HCT116 (cell line): ENCODE data around the gene PTPN1. TPM values are rescaled to one million over a fixed set of nuclear protein-coding genes. Genes with fewer than 3 reads are reported as not detected.
A peak's percentile ranks its signal among the peaks of the same experiment; 100 is the strongest.

ENCODE experiments used
- ATAC-seq: fragments of 200-7000 bp; cut with Tn5 transposase; 2 replicates; pipeline ENCODE4 v1.9.1; 2020; ENCODE audit warnings: mild to moderate bottlenecking, moderate library complexity
- BruUV-seq: library from RNA; stranded (reverse); fragments of 400-500 nt; replicated peaks from 2 replicates; lab custom pipeline; 2021; lab: Mats Ljungman, UMichigan
- CTCF ChIA-PET: fragments of 300-600 bp; sonication (Branson Sonifier 250); formaldehyde crosslinking; loops from one replicate; lab custom pipeline; 2021; ENCODE audit warnings: antibody characterized with exemption; lab: Charles Lee
- POLR2A ChIA-PET: fragments of 300-600, 350-600 bp; sonication (Branson Sonifier 250); formaldehyde crosslinking; loops from one replicate; lab custom pipeline; 2021; ENCODE audit warnings: antibody characterized with exemption; lab: Charles Lee
- RAD21 ChIA-PET, 2 experiments: fragments of 300-600 bp; sonication (Branson Sonifier 250); formaldehyde crosslinking; loops; one replicate each; lab custom pipeline; 2023; ENCODE audit warnings: low total read pairs in 2 of 2; ENCODE audit not compliant: uncharacterized antibody in 2 of 2, unreplicated experiment in 2 of 2, low non-redundant PET in 1 of 2; lab: Charles Lee
- DNase-seq: peaks from one replicate; pipeline ENCODE4 v3.0.0-alpha.2; 2010; ENCODE audit warnings: low read depth, low spot score
- H2AFZ ChIP-seq: fragments of 200-600 bp; shearing (Covaris generic), sonication (generic); 2 replicates; pipeline ENCODE4 v1.6.1; 2017; ENCODE audit warnings: low read depth, mixed run types, mixed read lengths, antibody characterized with exemption, low read length; ENCODE audit not compliant: poor library complexity, severe bottlenecking
- H3K27ac ChIP-seq: 2 replicates; pipeline ENCODE4 v1.5.1; 2012; ENCODE audit warnings: low read depth, low read length
- H3K27me3 ChIP-seq: fragments of 200-600 bp; sonication (generic); 2 replicates; pipeline ENCODE4 v1.6.1; 2016; ENCODE audit warnings: mixed run types, low read length, mixed read lengths; ENCODE audit not compliant: insufficient read depth
- H3K36me3 ChIP-seq, 2 experiments: fragments of 200-500 bp in 1 of 2; fragments of 200-600 bp in 1 of 2; sonication (Bioruptor generic) in 1 of 2; sonication (generic) in 1 of 2; 2 replicates each; pipeline versions ENCODE4 v1.5.1 to v1.6.1; 2014 to 2016; ENCODE audit warnings: low read length in 2 of 2, inconsistent platforms in 1 of 2, mixed read lengths in 1 of 2, mixed run types in 1 of 2; ENCODE audit not compliant: insufficient read depth in 2 of 2, control insufficient read depth in 1 of 2
- H3K4me1 ChIP-seq, 2 experiments: fragments of 200-600 bp in 1 of 2; sonication (generic) in 1 of 2; 2 replicates each; pipeline versions ENCODE4 v1.5.1 to v1.6.1; 2012 to 2017; ENCODE audit warnings: low read length in 2 of 2, inconsistent platforms in 1 of 2, mild to moderate bottlenecking in 1 of 2, mixed read lengths in 1 of 2, mixed run types in 1 of 2, moderate library complexity in 1 of 2; ENCODE audit not compliant: insufficient read depth in 2 of 2, control insufficient read depth in 1 of 2
- H3K4me2 ChIP-seq: fragments of 200-600 bp; sonication (generic); 2 replicates; pipeline ENCODE4 v1.6.1; 2017; ENCODE audit warnings: mixed run types, low read length, mixed read lengths
- H3K4me3 ChIP-seq, 2 experiments: fragments of 200-600 bp in 1 of 2; sonication (generic) in 1 of 2; replicated peaks in 1 of 2; 2 replicates each; pipeline ENCODE4 v1.5.1; 2011 to 2016; ENCODE audit warnings: low read length in 2 of 2, control low read depth in 1 of 2, low read depth in 1 of 2, mild to moderate bottlenecking in 1 of 2, mixed read lengths in 1 of 2, mixed run types in 1 of 2
- H3K79me2 ChIP-seq: fragments of 200-600 bp; sonication (generic); 2 replicates; pipeline ENCODE4 v1.6.1; 2017; ENCODE audit warnings: mild to moderate bottlenecking, mixed run types, low read length, moderate library complexity, mixed read lengths; ENCODE audit not compliant: insufficient read depth
- H3K9ac ChIP-seq: fragments of 200-600 bp; sonication (generic); 2 replicates; pipeline ENCODE4 v1.6.1; 2016; ENCODE audit warnings: low read length, mixed read lengths
- H3K9me2 ChIP-seq: fragments of 200-600 bp; sonication (generic), shearing (Covaris generic); 2 replicates; pipeline ENCODE4 v1.6.1; 2017; ENCODE audit warnings: mixed run types, mild to moderate bottlenecking, moderate library complexity; ENCODE audit not compliant: insufficient read depth
- H3K9me3 ChIP-seq, 2 experiments: fragments of 200-500 bp in 1 of 2; fragments of 200-600 bp in 1 of 2; sonication (Bioruptor generic) in 1 of 2; sonication (generic) in 1 of 2; 2 replicates each; pipeline ENCODE4 v1.6.1; 2014 to 2017; ENCODE audit warnings: low read length in 2 of 2, mixed read lengths in 2 of 2, inconsistent platforms in 1 of 2, low read depth in 1 of 2, mild to moderate bottlenecking in 1 of 2, mixed run types in 1 of 2, moderate library complexity in 1 of 2; ENCODE audit not compliant: control insufficient read depth in 1 of 2, insufficient read depth in 1 of 2
- H4K20me1 ChIP-seq: fragments of 200-600 bp; sonication (generic), shearing (Covaris generic); 2 replicates; pipeline ENCODE4 v1.6.1; 2017; ENCODE audit warnings: mixed run types, mild to moderate bottlenecking, moderate library complexity; ENCODE audit not compliant: insufficient read depth
- CBX3 ChIP-seq: IDR thresholded peaks from 2 replicates; pipeline ENCODE4 v1.6.1; 2012; ENCODE audit warnings: low read depth
- CEBPB ChIP-seq: IDR thresholded peaks from 2 replicates; pipeline ENCODE4 v1.6.1; 2012; ENCODE audit warnings: low read depth
- ELF1 ChIP-seq: IDR thresholded peaks from 2 replicates; pipeline ENCODE4 v1.6.1; 2012; ENCODE audit warnings: low read depth, borderline replicate concordance
- EZH2phosphoT487 ChIP-seq: fragments of 200-600 bp; IDR thresholded peaks from 2 replicates; pipeline ENCODE4 v1.6.1; 2018; ENCODE audit warnings: antibody characterized with exemption, borderline replicate concordance
- FOSL1 ChIP-seq: IDR thresholded peaks from 2 replicates; pipeline ENCODE4 v1.6.1; 2012; ENCODE audit warnings: low read depth
- JUND ChIP-seq: IDR thresholded peaks from 2 replicates; pipeline ENCODE4 v1.6.1; 2012
- POLR2A ChIP-seq: IDR thresholded peaks from 2 replicates; pipeline ENCODE4 v1.7.0; 2011; ENCODE audit warnings: borderline replicate concordance; ENCODE audit not compliant: insufficient read depth, insufficient read length; ENCODE audit errors: extremely low read depth
- POLR2AphosphoS5 ChIP-seq: IDR thresholded peaks from 2 replicates; pipeline ENCODE4 v1.6.1; 2011; ENCODE audit warnings: mild to moderate bottlenecking, low read depth, low read length, moderate library complexity
- RAD21 ChIP-seq: IDR thresholded peaks from 2 replicates; pipeline ENCODE4 v1.6.1; 2012; ENCODE audit warnings: low read depth, mild to moderate bottlenecking
- REST ChIP-seq: IDR thresholded peaks from 2 replicates; pipeline ENCODE4 v1.6.1; 2012; ENCODE audit warnings: low read depth
- SIN3A ChIP-seq: IDR thresholded peaks from 2 replicates; pipeline ENCODE4 v1.6.1; 2012; ENCODE audit warnings: low read depth
- SP1 ChIP-seq: IDR thresholded peaks from 2 replicates; pipeline ENCODE4 v1.6.1; 2012; ENCODE audit warnings: low read depth
- TCF7L2 ChIP-seq: IDR thresholded peaks from 2 replicates; pipeline ENCODE4 v1.7.0; 2011; ENCODE audit warnings: borderline replicate concordance, inconsistent platforms; ENCODE audit not compliant: insufficient read depth, insufficient read length; ENCODE audit errors: extremely low read depth
- YY1 ChIP-seq: IDR thresholded peaks from 2 replicates; pipeline ENCODE4 v1.6.1; 2011; ENCODE audit warnings: low read length, low read depth, moderate library complexity, mild to moderate bottlenecking; ENCODE audit not compliant: insufficient replicate concordance; ENCODE audit errors: extremely low read depth
- ZFX ChIP-seq: fragments of 450-650 bp; IDR thresholded peaks from 2 replicates; pipeline ENCODE4 v1.6.1; 2017
- ZNF274 ChIP-seq: fragments of 200-500 bp; sonication (Bioruptor generic); IDR thresholded peaks from 2 replicates; pipeline ENCODE4 v1.6.1; 2014; ENCODE audit warnings: mild to moderate bottlenecking, low read depth, low read length, inconsistent platforms
- intact Hi-C: fragments of 100-400 bp; cut with micrococcal nuclease; formaldehyde crosslinking; loops from 2 replicates; pipeline ENCODE4 v1.10.0; 2022
- total RNA-seq: library from RNA; stranded (reverse); gene quantifications from one replicate; pipeline ENCODE4 v1.2.1, GENCODE V29; 2021; ENCODE audit not compliant: unreplicated experiment
- TF ChIP-seq, protein P1 (sequence below), 3 experiments: fragments of 200-600 bp in 1 of 3; sonication (generic) in 1 of 3; IDR thresholded peaks in 2 of 3; conservative IDR thresholded peaks in 1 of 3; 2 replicates each; pipeline ENCODE4 v1.5.1; 2012 to 2017; ENCODE audit warnings: low read depth in 2 of 3, low read length in 2 of 3, antibody characterized with exemption in 1 of 3, borderline replicate concordance in 1 of 3, control low read depth in 1 of 3, mild to moderate bottlenecking in 1 of 3, mixed read lengths in 1 of 3, mixed run types in 1 of 3, moderate library complexity in 1 of 3; ENCODE audit not compliant: insufficient read depth in 1 of 3
- TF ChIP-seq, protein P2 (sequence below): IDR thresholded peaks from 2 replicates; pipeline ENCODE4 v1.6.1; 2011; ENCODE audit warnings: mild to moderate bottlenecking, low read length, moderate library complexity; ENCODE audit not compliant: insufficient replicate concordance; ENCODE audit errors: extremely low read depth

The PTPN1 gene
- total RNA-seq, 1 experiment from 2014 or later: 47.5 TPM

DNA sequence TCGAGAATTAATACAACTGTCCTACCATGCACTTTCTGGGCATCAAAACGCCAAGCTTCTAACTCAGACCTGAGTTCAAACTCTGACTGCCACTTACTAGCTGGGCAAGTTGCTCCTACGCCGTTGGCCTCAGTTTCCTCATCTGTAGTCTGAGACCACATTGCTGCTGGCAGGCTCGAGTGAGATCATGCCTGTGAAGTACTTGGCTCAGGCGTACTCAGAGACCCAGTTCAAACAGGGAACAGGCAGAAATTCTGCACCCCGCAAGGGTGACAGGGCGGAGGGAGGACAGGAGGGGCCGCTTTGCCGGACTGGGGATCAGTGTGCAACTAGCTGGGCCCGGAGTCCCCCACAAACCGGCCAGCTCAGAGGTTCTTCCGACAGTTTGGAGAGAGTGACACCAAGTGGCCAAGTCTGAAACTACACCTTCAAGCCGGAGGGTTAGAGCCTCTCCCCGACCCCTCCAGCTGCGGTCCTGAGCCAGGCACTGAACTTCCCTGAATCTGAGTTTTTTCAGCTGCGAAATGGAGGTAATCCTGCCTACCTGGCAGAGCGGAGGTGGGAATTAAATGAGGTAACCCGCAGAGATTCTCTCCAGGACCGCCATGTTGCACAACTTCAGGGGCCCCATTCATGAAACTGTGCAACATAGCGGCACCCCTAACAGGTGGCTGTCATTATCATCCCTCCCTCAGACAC lies 46.0 kb upstream of the PTPN1 start:
- RAD21 ChIA-PET: interaction anchor here (0.6 to 1.1 kb wide), 5 partner anchors 247 to 278 kb away, joined by 3 to 8 read pairs (median 4); partner anchors contain the start of gene CEBPB (in 1 of the 2)
- H3K9me2 ChIP-seq: no peaks in the 10 kb centered on the region
- no peaks in the 10 kb centered on the region for H3K27me3 ChIP-seq
- CTCF ChIA-PET: interaction anchor here (1.1 to 5.9 kb wide), 7 partner anchors 14 to 343 kb away, joined by 3 to 61 read pairs (median 6); partner anchors contain the start of gene CEBPB
- no TSS peak for BruUV-seq
- H3K4me2 ChIP-seq: peak overlapping the region; percentile 77
- H3K4me1 ChIP-seq: peaks cover 4 to 33% of the 10 kb centered on the region in 2 experiments; a peak in 3 of 4 replicates
- no peak overlapping the region for H3K27ac ChIP-seq
- no peak for TF ChIP-seq SP1
- TF ChIP-seq ZNF274: no peak
- TF ChIP-seq ZFX: no peak
- no peak for TF ChIP-seq YY1
- TF ChIP-seq FOSL1: no peak
- 0 out of 2 replicates have a peak, but pooled peaks have one; percentile 8 for TF ChIP-seq CBX3
- TF ChIP-seq, protein P1, sequence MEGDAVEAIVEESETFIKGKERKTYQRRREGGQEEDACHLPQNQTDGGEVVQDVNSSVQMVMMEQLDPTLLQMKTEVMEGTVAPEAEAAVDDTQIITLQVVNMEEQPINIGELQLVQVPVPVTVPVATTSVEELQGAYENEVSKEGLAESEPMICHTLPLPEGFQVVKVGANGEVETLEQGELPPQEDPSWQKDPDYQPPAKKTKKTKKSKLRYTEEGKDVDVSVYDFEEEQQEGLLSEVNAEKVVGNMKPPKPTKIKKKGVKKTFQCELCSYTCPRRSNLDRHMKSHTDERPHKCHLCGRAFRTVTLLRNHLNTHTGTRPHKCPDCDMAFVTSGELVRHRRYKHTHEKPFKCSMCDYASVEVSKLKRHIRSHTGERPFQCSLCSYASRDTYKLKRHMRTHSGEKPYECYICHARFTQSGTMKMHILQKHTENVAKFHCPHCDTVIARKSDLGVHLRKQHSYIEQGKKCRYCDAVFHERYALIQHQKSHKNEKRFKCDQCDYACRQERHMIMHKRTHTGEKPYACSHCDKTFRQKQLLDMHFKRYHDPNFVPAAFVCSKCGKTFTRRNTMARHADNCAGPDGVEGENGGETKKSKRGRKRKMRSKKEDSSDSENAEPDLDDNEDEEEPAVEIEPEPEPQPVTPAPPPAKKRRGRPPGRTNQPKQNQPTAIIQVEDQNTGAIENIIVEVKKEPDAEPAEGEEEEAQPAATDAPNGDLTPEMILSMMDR (IDR thresholded peaks at IDR 0.05 in 2 of 3, conservative IDR thresholded peaks at IDR 0.05 in 1 of 3; ENCODE audit: borderline replicate concordance in 1 of 3, insufficient read depth in 1 of 3, low read depth in 2 of 3, low read length in 2 of 3): peak; percentile 51 to 73 (median 62)
- TF ChIP-seq POLR2A: no peak
- TF ChIP-seq JUND: no peak
- TF ChIP-seq TCF7L2: no peak
- TF ChIP-seq ELF1: no peak
- TF ChIP-seq SIN3A: no peak
- TF ChIP-seq CEBPB: no peak
- no peak for TF ChIP-seq EZH2phosphoT487
- TF ChIP-seq REST: no peak
- TF ChIP-seq POLR2AphosphoS5: no peak
- peak; percentile 84 for TF ChIP-seq RAD21
- TF ChIP-seq, protein P2, sequence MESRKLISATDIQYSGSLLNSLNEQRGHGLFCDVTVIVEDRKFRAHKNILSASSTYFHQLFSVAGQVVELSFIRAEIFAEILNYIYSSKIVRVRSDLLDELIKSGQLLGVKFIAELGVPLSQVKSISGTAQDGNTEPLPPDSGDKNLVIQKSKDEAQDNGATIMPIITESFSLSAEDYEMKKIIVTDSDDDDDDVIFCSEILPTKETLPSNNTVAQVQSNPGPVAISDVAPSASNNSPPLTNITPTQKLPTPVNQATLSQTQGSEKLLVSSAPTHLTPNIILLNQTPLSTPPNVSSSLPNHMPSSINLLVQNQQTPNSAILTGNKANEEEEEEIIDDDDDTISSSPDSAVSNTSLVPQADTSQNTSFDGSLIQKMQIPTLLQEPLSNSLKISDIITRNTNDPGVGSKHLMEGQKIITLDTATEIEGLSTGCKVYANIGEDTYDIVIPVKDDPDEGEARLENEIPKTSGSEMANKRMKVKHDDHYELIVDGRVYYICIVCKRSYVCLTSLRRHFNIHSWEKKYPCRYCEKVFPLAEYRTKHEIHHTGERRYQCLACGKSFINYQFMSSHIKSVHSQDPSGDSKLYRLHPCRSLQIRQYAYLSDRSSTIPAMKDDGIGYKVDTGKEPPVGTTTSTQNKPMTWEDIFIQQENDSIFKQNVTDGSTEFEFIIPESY: no peak
- TF ChIP-seq, all 23 proteins: peak for 3
- Histone ChIP-seq H2AFZ (peak overlapping the region; percentile 85), H3K9ac (peak overlapping the region; percentile 41; the same call in 1 of the 2 replicates), H3K36me3 (no peaks in the 10 kb centered on the region), H3K4me3 (peak overlapping the region; percentile 25 to 44), H4K20me1 (no peaks in the 10 kb centered on the region), H3K9me3 (no peaks in the 10 kb centered on the region), H3K79me2 (no peaks in the 10 kb centered on the region)
- no peak for DNase-seq
- POLR2A ChIA-PET: interaction anchor here (1.3 to 2.8 kb wide), 2 partner anchors 273 to 277 kb away, joined by 6 to 10 read pairs; partner anchors contain the start of gene CEBPB
- peak; percentile 79 for ATAC-seq
- intact Hi-C loops: loop anchor here (1.0 to 10.0 kb wide), 4 partner anchors 113 to 489 kb away; no protein-coding TSS in a partner anchor
